MM.1S (cell line): Measurements from ENCODE around the gene CAPZA2.

Source experiments
- DNase-seq: peaks from one replicate; pipeline ENCODE4 v3.0.0-alpha.2; 2015
- H2AFZ ChIP-seq: fragments of 300-600 bp; sonication (generic); 2 replicates; pipeline ENCODE4 v1.6.0; 2016; ENCODE audit warnings: antibody characterized with exemption, low read length
- H3F3A ChIP-seq: fragments of 300-600 bp; sonication (generic); 2 replicates; pipeline ENCODE4 v1.6.1; 2016; ENCODE audit warnings: mild to moderate bottlenecking, antibody characterized with exemption, low read length, moderate library complexity, mixed read lengths; ENCODE audit not compliant: insufficient read depth
- H3K27ac ChIP-seq: fragments of 300-600 bp; sonication (generic); 2 replicates; pipeline ENCODE4 v1.5.1; 2016; ENCODE audit warnings: mild to moderate bottlenecking, low read length
- H3K27me3 ChIP-seq: fragments of 300-600 bp; sonication (generic); replicated peaks from 2 replicates; pipeline ENCODE4 v1.6.0; 2016; ENCODE audit warnings: low read length; ENCODE audit not compliant: insufficient read depth
- H3K36me3 ChIP-seq: fragments of 300-600 bp; sonication (generic); replicated peaks from 2 replicates; pipeline ENCODE4 v1.6.1; 2016; ENCODE audit warnings: mild to moderate bottlenecking, low read length, mixed read lengths; ENCODE audit not compliant: insufficient read depth
- H3K4me1 ChIP-seq: fragments of 300-600 bp; sonication (generic); 2 replicates; pipeline ENCODE4 v1.6.1; 2016; ENCODE audit warnings: low read length, mixed read lengths
- H3K4me2 ChIP-seq: fragments of 300-600 bp; sonication (generic); 2 replicates; pipeline ENCODE4 v1.6.0; 2016; ENCODE audit warnings: low read depth, low read length
- H3K4me3 ChIP-seq: fragments of 300-600 bp; sonication (generic); 2 replicates; pipeline ENCODE4 v1.5.1; 2016; ENCODE audit warnings: low read length, mixed read lengths
- H3K79me2 ChIP-seq: fragments of 300-600 bp; sonication (generic); 2 replicates; pipeline ENCODE4 v1.6.1; 2016; ENCODE audit warnings: mixed run types, low read length, mixed read lengths
- H3K9ac ChIP-seq: fragments of 300-600 bp; sonication (generic); 2 replicates; pipeline ENCODE4 v1.6.1; 2016; ENCODE audit warnings: low read length, mixed read lengths
- H3K9me2 ChIP-seq: fragments of 300-600 bp; sonication (generic); replicated peaks from 2 replicates; pipeline ENCODE4 v1.6.1; 2016; ENCODE audit warnings: mild to moderate bottlenecking, low read length, mixed read lengths; ENCODE audit not compliant: insufficient read depth
- H3K9me3 ChIP-seq: fragments of 300-600 bp; sonication (generic); replicated peaks from 2 replicates; pipeline ENCODE4 v1.6.1; 2016; ENCODE audit warnings: mild to moderate bottlenecking, low read length, mixed read lengths; ENCODE audit not compliant: insufficient read depth
- H4K20me1 ChIP-seq: fragments of 300-600 bp; sonication (generic); 2 replicates; pipeline ENCODE4 v1.6.1; 2016; ENCODE audit warnings: mild to moderate bottlenecking, low read length, moderate library complexity, mixed read lengths; ENCODE audit not compliant: insufficient read depth
- CTCF ChIP-seq: fragments of 300-600 bp; sonication (generic); IDR thresholded peaks from 2 replicates; pipeline ENCODE4 v1.5.1; 2016; ENCODE audit warnings: antibody characterized with exemption, low read length, mixed read lengths
- EZH2 ChIP-seq: fragments of 300-600 bp; sonication (generic); optimal IDR thresholded peaks from 2 replicates; pipeline ENCODE3; 2017; ENCODE audit warnings: low read depth, mild to moderate bottlenecking, antibody characterized with exemption, low read length, mixed read lengths
- EZH2phosphoT487 ChIP-seq: fragments of 300-600 bp; sonication (generic); IDR thresholded peaks from 2 replicates; pipeline ENCODE4 v1.6.1; 2018; ENCODE audit warnings: antibody characterized with exemption, low read length

The CAPZA2 gene

GRCh38 chr7:116949941-116950801, 87.8 kb downstream of the CAPZA2 start:
- Histone ChIP-seq H3K9me3 (no peaks in the 10 kb centered on the region), H3K4me3 (no peak overlapping the region), H3K27me3 (no peaks in the 10 kb centered on the region), H3K4me2 (no peak overlapping the region), H3K9ac (no peak overlapping the region), H4K20me1 (no peaks in the 10 kb centered on the region), H3F3A (peaks cover 5% of the 10 kb centered on the region), H3K36me3 (no peaks in the 10 kb centered on the region), H2AFZ (no peak overlapping the region), H3K27ac (no peak overlapping the region), H3K4me1 (peaks cover 10% of the 10 kb centered on the region), H3K79me2 (peaks cover 11% of the 10 kb centered on the region), H3K9me2 (no peaks in the 10 kb centered on the region)
- no peak for TF ChIP-seq CTCF
- TF ChIP-seq EZH2: no peak
- DNase-seq: no peak

- H3K4me2 ChIP-seq: no peak overlapping the region
- no peaks in the 10 kb centered on the region for H4K20me1 ChIP-seq
- H3K27me3 ChIP-seq: no peaks in the 10 kb centered on the region
- H3K9ac ChIP-seq: no peak overlapping the region
- DNase-seq: no peak
- H3K9me2 ChIP-seq: no peaks in the 10 kb centered on the region
- H3K79me2 ChIP-seq: peaks cover 19% of the 10 kb centered on the region
- no peak overlapping the region for H2AFZ ChIP-seq
- peaks cover 5% of the 10 kb centered on the region for H3F3A ChIP-seq
- H3K4me3 ChIP-seq: no peak overlapping the region
- no peaks in the 10 kb centered on the region for H3K36me3 ChIP-seq
- H3K27ac ChIP-seq: no peak overlapping the region
- TF ChIP-seq EZH2 (no peak), CTCF (no peak), EZH2phosphoT487 (no peak)
- H3K9me3 ChIP-seq: no peaks in the 10 kb centered on the region
- H3K4me1 ChIP-seq: peaks cover 11% of the 10 kb centered on the region
Measured at GRCh38 chr7:116950889-116951351, 88.5 kb downstream of the CAPZA2 start.

GRCh38 chr7:116951366-116952292, 89.2 kb downstream of the CAPZA2 start:
- Histone ChIP-seq H3K79me2 (peaks cover 26% of the 10 kb centered on the region), H3K9me2 (no peaks in the 10 kb centered on the region), H3K4me2 (no peak overlapping the region), H4K20me1 (no peaks in the 10 kb centered on the region), H3K36me3 (no peaks in the 10 kb centered on the region), H3K9me3 (no peaks in the 10 kb centered on the region), H3K27me3 (no peaks in the 10 kb centered on the region), H3K4me3 (no peak overlapping the region), H3K27ac (no peak overlapping the region), H2AFZ (no peak overlapping the region), H3K4me1 (peaks cover 11% of the 10 kb centered on the region), H3F3A (peaks cover 5% of the 10 kb centered on the region), H3K9ac (no peak overlapping the region)
- no peak for DNase-seq
- TF ChIP-seq EZH2 (no peak), CTCF (no peak), EZH2phosphoT487 (no peak)
